HG03565 (cell line): ENCODE data around the gene WAPL.
"Not testable (repeated sequence)": the region's sequence is repeated elsewhere in the genome, so short reads cannot be mapped to it uniquely, and the experiment has no call there.

Experiments used
- ATAC-seq: cut with Tn5 transposase; IDR thresholded peaks from one replicate; pipeline ENCODE4 v1.9.1; 2021; ENCODE audit warnings: mild to moderate bottlenecking, moderate library complexity; ENCODE audit not compliant: unreplicated experiment

WAPL gene

DNA sequence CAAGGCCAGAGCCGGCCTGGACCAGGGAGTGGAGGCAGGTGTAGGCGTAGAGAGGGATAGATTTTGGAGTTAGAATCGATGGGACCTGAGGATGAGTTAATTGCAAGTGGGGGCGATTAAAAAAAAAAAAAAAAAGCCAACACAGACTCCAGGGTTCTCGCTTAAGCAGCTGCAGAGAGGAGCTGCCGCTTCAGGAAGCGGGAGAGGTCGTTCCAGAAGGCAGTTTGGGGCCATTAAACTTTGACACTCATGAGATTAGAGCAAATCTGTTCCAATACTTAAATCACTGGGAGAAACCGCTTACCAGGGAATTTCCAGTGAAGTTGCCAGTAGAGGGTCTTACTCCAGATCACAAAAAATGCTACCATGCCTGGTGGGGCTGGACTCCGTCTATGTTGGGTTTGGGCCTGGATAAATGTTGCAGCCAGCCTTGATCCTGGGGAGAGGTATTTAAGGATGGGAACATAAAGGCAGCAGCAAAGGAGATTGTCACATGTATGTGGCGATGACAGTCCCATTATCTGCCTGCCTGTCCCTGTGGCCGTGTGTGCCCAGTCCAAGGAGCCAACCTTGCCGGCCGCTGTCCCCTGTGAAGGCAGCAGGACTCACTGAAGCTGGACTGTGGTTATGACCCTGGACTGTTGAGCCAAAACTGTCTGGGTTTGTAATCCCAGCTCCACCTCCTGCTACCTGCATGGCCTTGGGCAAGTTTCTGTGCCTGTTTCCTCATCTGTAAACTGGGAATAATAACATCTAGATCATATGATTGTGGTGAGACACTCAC is 131.1 kb downstream of the WAPL start:
- no peak for ATAC-seq

DNA sequence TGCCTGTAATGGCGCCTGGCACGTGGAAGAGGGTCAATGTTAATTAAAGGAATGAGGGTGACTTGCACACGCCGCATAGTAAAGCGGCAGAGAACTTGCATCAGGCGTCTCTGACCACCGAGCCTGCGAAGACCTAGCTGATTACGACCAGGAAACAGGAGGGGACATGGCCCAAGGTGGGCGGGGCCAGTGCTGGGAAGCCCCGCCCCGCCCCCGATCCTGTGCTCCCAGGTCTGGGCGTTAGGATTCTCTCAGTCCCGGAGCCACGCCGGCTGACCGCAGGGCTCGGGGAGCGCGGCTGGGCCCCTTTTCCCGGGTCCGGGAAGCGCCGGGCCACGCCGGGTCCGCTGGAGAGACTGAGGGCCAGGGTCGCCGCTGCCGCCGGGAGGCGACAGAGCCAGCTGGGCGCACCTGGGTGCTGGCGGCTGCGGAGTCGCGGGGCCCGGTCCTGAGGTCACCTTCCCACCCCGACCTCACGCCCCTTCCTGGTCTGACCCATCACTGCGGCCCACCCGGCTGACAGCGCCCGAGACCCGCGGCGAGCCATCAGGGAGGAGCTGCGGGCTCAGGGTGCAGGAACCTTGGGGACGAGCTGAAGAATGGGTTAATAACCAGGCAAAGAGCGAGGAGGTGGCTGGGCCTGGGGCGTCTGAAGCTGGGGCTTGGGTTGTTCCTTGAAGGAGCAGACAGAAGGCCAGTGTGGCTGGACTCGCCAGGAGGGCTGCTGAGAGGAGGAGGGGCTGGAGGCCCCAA is 132.0 kb downstream of the WAPL start:
- peak; percentile 64 for ATAC-seq

DNA sequence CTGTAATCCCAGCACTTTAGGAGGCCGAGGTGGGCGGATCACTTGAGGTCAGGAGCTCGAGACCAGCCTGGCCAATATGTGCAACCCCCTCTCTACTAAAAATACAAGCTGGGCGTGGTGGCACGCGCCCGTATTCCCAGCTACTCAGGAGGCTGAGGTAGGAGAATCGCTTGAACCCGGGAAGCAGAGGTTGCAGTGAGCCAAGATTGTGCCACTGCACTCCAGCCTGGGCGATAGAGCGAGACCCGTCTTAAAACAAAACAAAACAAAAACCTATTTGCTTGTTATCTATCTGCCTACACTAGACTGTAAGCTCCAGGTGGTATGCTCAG is 132.5 kb downstream of the WAPL start:
- not testable (repeated sequence) for ATAC-seq

DNA sequence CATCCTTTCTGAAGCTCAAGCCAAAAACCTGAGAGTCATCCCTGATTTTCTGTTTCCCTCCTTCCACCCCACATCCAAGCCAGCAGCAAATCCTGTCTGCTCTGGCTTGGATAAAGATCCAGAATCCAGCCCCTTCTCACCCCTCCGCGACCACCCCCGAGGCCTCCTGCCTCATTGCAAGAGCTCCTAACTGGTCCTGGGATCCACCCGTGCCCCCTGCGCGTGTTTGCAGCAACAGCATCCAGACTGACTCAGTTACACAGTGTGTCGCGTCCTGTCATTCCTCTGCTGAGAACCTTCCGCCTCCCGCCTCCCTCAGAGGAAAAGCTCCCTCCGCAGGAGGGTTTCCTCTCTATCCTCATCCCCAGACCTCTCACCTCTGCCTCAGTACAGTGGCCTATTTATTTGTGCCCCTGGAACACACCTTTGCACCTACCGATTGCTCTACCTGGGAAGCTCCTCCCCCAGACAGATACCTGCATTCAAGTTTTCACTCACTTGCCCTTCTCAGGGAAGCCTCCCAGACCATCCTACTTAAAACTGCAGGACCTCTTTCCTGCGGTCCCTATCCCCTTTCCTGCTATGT is 133.4 kb downstream of the WAPL start:
- no peak for ATAC-seq

DNA sequence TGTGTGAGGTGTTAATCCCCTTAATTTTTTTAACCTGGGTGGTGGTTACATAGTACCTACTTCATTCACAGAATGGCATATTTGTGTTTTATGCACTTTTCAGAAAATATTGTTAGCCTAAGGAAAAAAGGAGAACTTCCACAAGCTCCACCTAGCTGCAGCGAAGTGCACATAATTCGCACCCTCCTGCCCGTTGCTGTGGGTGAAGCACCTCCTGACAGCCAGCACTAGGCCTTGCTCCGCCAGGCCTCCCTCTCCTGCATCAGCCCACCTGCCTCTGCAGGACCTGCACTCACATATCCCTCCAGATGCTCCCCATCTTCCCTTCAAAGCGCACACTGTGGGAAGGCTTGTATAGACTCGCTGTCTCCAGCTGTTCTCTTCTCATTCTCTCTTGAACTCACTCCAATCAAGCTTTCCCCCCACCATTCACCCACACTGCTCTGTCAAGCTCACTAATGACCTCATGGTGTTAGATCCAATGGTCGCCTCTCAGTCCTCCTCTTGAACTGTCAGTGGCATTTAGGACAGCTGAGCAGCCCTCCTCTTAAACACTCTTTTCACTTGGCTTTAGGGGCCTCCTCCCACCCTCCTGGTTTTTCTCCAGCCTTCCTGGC is 134.3 kb downstream of the WAPL start:
- ATAC-seq = no peak

DNA sequence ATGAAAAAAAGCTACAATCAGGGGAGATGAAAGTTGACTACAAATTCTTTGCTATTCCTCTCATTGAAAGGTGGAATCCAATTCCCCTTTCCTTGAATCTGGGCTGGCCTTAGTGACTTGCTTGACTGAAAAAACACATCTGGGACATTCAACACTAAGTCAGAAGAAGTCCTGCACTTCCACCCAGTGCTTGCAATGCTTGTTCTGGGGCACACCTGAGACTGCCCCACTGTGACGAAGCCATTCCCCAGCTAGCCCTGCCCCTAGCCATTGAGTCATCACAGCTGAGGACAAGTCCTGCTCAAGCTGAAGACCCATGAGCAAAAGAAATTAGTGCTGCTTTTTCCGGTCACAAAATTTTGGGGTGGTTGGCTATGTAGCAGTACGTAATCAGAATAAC is 135.8 kb downstream of the WAPL start:
- no peak for ATAC-seq
